Mesendoderm (in vitro differentiated cells): ENCODE data around the gene TREML2.

Experiments used
- DNase-seq: peaks from one replicate; pipeline ENCODE4 v3.0.0; 2013
- H2AK5ac ChIP-seq: 2 replicates; pipeline ENCODE4 v1.6.1; 2013; ENCODE audit warnings: low read length, inconsistent platforms
- H2BK120ac ChIP-seq: 2 replicates; pipeline ENCODE4 v1.6.1; 2013; ENCODE audit warnings: low read depth, mild to moderate bottlenecking, low read length, moderate library complexity, mixed read lengths
- H2BK15ac ChIP-seq: replicated peaks from 2 replicates; pipeline ENCODE4 v1.6.1; 2013; ENCODE audit warnings: low read depth, mild to moderate bottlenecking, moderate library complexity
- H2BK5ac ChIP-seq: 2 replicates; pipeline ENCODE4 v1.6.1; 2013; ENCODE audit warnings: low read length, inconsistent platforms
- H3K18ac ChIP-seq: 2 replicates; pipeline ENCODE4 v1.6.1; 2013; ENCODE audit warnings: mild to moderate bottlenecking, low read length, mixed read lengths
- H3K23ac ChIP-seq: one replicate; pipeline ENCODE4 v1.6.1; 2013; ENCODE audit warnings: low read length
- H3K27ac ChIP-seq: 2 replicates; pipeline ENCODE4 v1.5.1; 2013; ENCODE audit warnings: low read depth, mild to moderate bottlenecking, inconsistent platforms, low read length, moderate library complexity
- H3K27me3 ChIP-seq: 2 replicates; pipeline ENCODE4 v1.6.1; 2013; ENCODE audit warnings: low read length, control low read depth, mild to moderate bottlenecking, inconsistent platforms; ENCODE audit not compliant: insufficient read depth, poor library complexity
- H3K36me3 ChIP-seq: 2 replicates; pipeline ENCODE4 v1.6.1; 2013; ENCODE audit warnings: low read length, inconsistent platforms; ENCODE audit not compliant: control insufficient read depth, insufficient read depth
- H3K4ac ChIP-seq: one replicate; pipeline ENCODE4 v1.6.1; 2013; ENCODE audit warnings: low read depth, mild to moderate bottlenecking, low read length, moderate library complexity
- H3K4me1 ChIP-seq: 2 replicates; pipeline ENCODE4 v1.6.1; 2013; ENCODE audit warnings: low read depth, low read length, inconsistent platforms; ENCODE audit not compliant: control insufficient read depth
- H3K4me2 ChIP-seq: 2 replicates; pipeline ENCODE4 v1.6.1; 2013; ENCODE audit warnings: low read length
- H3K4me3 ChIP-seq: 2 replicates; pipeline ENCODE4 v1.5.1; 2013; ENCODE audit warnings: mild to moderate bottlenecking, low read length
- H3K56ac ChIP-seq: one replicate; pipeline ENCODE4 v1.6.1; 2013; ENCODE audit warnings: low read length
- H3K79me1 ChIP-seq: 2 replicates; pipeline ENCODE4 v1.6.1; 2013; ENCODE audit warnings: low read length, inconsistent platforms
- H3K79me2 ChIP-seq: 2 replicates; pipeline ENCODE4 v1.6.1; 2013; ENCODE audit warnings: mild to moderate bottlenecking, low read length; ENCODE audit not compliant: control insufficient read depth, insufficient read depth
- H3K9ac ChIP-seq: 2 replicates; pipeline ENCODE4 v1.6.1; 2013; ENCODE audit warnings: low read length, inconsistent platforms
- H4K5ac ChIP-seq: one replicate; pipeline ENCODE4 v1.6.1; 2013; ENCODE audit warnings: low read length
- H4K8ac ChIP-seq: one replicate; pipeline ENCODE4 v1.6.1; 2013; ENCODE audit warnings: low read depth, mild to moderate bottlenecking, control low read depth, low read length, moderate library complexity
- WGBS: extraction: QIAGEN DNeasy Blood & Tissue Kit; methylation state at CpG from one replicate; pipeline ENCODE4 v1.1.7; 2013; ENCODE audit warnings: low lambda C conversion rate, missing lambda C conversion rate; ENCODE audit not compliant: insufficient coverage; ENCODE audit errors: extremely low coverage; 5-methylcytosine and 5-hydroxymethylcytosine counted together

TREML2 gene

GRCh38 chr6:41187924-41188886 lies 12.7 kb downstream of the TREML2 start:
- Histone ChIP-seq H3K79me2 (no peaks in the 10 kb centered on the region), H3K4ac (no peak overlapping the region), H3K23ac (no peak overlapping the region), H3K9ac (no peak overlapping the region), H3K56ac (no peak overlapping the region), H3K4me1 (no peaks in the 10 kb centered on the region), H3K4me3 (no peak overlapping the region), H2BK15ac (no peak overlapping the region), H2BK5ac (no peak overlapping the region), H3K36me3 (no peaks in the 10 kb centered on the region), H2AK5ac (no peak overlapping the region), H2BK120ac (no peak overlapping the region), H3K27me3 (no peaks in the 10 kb centered on the region), H3K27ac (no peak overlapping the region), H3K4me2 (no peak overlapping the region), H3K79me1 (no peaks in the 10 kb centered on the region), H4K5ac (no peak overlapping the region), H3K18ac (no peak overlapping the region), H4K8ac (no peak overlapping the region)
- no CpG with 5 or more reads among the region's 8 CpGs for WGBS
- DNase-seq, result no peak

GRCh38 chr6:41186031-41186562 lies 14.9 kb downstream of the TREML2 start:
- Histone ChIP-seq H3K79me1 (no peaks in the 10 kb centered on the region), H2BK15ac (no peak overlapping the region), H3K56ac (no peak overlapping the region), H3K4ac (no peak overlapping the region), H3K4me3 (no peak overlapping the region), H2BK5ac (no peak overlapping the region), H2BK120ac (no peak overlapping the region), H3K9ac (no peak overlapping the region), H3K4me1 (no peaks in the 10 kb centered on the region), H3K4me2 (no peak overlapping the region), H3K23ac (no peak overlapping the region), H3K27me3 (no peaks in the 10 kb centered on the region), H3K27ac (no peak overlapping the region), H4K5ac (no peak overlapping the region), H3K18ac (no peak overlapping the region), H2AK5ac (no peak overlapping the region), H4K8ac (no peak overlapping the region), H3K79me2 (no peaks in the 10 kb centered on the region), H3K36me3 (no peaks in the 10 kb centered on the region)
- no peak for DNase-seq
- no CpG with 5 or more reads among the region's 10 CpGs for WGBS

GRCh38 chr6:41184761-41185160 lies 16.2 kb downstream of the TREML2 start:
- DNase-seq, result no peak
- H4K5ac ChIP-seq, result no peak overlapping the region
- no peaks in the 10 kb centered on the region for H3K79me1 ChIP-seq
- H3K9ac ChIP-seq, result no peak overlapping the region
- H4K8ac ChIP-seq, result no peak overlapping the region
- H3K23ac ChIP-seq, result no peak overlapping the region
- no peak overlapping the region for H2BK120ac ChIP-seq
- no peak overlapping the region for H3K18ac ChIP-seq
- H2BK5ac ChIP-seq, result no peak overlapping the region
- H2AK5ac ChIP-seq, result no peak overlapping the region
- H3K79me2 ChIP-seq, result no peaks in the 10 kb centered on the region
- no CpG with 5 or more reads among the region's 7 CpGs for WGBS
- H3K27ac ChIP-seq, result no peak overlapping the region
- H3K4me2 ChIP-seq, result no peak overlapping the region
- no peak overlapping the region for H3K56ac ChIP-seq
- no peak overlapping the region for H3K4ac ChIP-seq
- no peaks in the 10 kb centered on the region for H3K27me3 ChIP-seq
- no peaks in the 10 kb centered on the region for H3K4me1 ChIP-seq
- H3K4me3 ChIP-seq, result no peak overlapping the region
- H3K36me3 ChIP-seq, result no peaks in the 10 kb centered on the region
- H2BK15ac ChIP-seq, result no peak overlapping the region

GRCh38 chr6:41182069-41183034 lies 18.6 kb downstream of the TREML2 start:
- Histone ChIP-seq H3K4me2 (no peak overlapping the region), H3K56ac (no peak overlapping the region), H3K36me3 (no peaks in the 10 kb centered on the region), H3K79me2 (no peaks in the 10 kb centered on the region), H3K79me1 (no peaks in the 10 kb centered on the region), H3K9ac (no peak overlapping the region), H3K27me3 (no peaks in the 10 kb centered on the region), H3K4me1 (no peaks in the 10 kb centered on the region), H3K4ac (no peak overlapping the region), H2BK5ac (no peak overlapping the region), H4K5ac (no peak overlapping the region), H2BK15ac (no peak overlapping the region), H3K23ac (no peak overlapping the region), H3K4me3 (no peak overlapping the region), H3K27ac (no peak overlapping the region), H2BK120ac (no peak overlapping the region), H4K8ac (no peak overlapping the region), H2AK5ac (no peak overlapping the region), H3K18ac (no peak overlapping the region)
- no CpG with 5 or more reads among the region's 4 CpGs for WGBS
- peak; percentile 83 for DNase-seq

GRCh38 chr6:41181566-41181965 lies 19.4 kb downstream of the TREML2 start:
- Histone ChIP-seq H3K18ac (no peak overlapping the region), H2AK5ac (no peak overlapping the region), H2BK120ac (no peak overlapping the region), H3K56ac (peak overlapping the region; percentile 20), H3K79me2 (no peaks in the 10 kb centered on the region), H3K4ac (no peak overlapping the region), H3K27ac (no peak overlapping the region), H4K5ac (no peak overlapping the region), H2BK5ac (no peak overlapping the region), H3K9ac (no peak overlapping the region), H3K27me3 (no peaks in the 10 kb centered on the region), H3K4me2 (no peak overlapping the region), H3K79me1 (no peaks in the 10 kb centered on the region), H3K36me3 (no peaks in the 10 kb centered on the region), H4K8ac (no peak overlapping the region), H3K4me1 (no peaks in the 10 kb centered on the region), H2BK15ac (no peak overlapping the region), H3K23ac (no peak overlapping the region), H3K4me3 (no peak overlapping the region)
- DNase-seq, result no peak
- no CpG with 5 or more reads among the region's 1 CpG for WGBS
